ENCODE data around the gene SERBP1.
"Not testable (repeated sequence)": the region's sequence is repeated elsewhere in the genome, so short reads cannot be mapped to it uniquely, and the experiment has no call there.

GRCh38 chr1:67400029-67400786 lies 30.0 kb downstream of the SERBP1 start:
- not testable (repeated sequence) for TF ChIP-seq CTCF (IDR thresholded peaks at IDR 0.05); REST (IDR thresholded peaks at IDR 0.05; ENCODE audit: insufficient read depth in 1 of 2, low read depth in 2 of 2, low read length in 1 of 2); POLR2AphosphoS5 (IDR thresholded peaks at IDR 0.05; ENCODE audit: low read depth, low read length); SIN3A (IDR thresholded peaks at IDR 0.05; ENCODE audit: borderline replicate concordance, insufficient read depth, low read depth, low read length); TCF7L2 (IDR thresholded peaks at IDR 0.05; ENCODE audit: low read depth, low read length)

Measured in Panc1 (cell line).